ENCODE data around the gene SUPT5H. TPM values are rescaled to one million over a fixed set of nuclear protein-coding genes. Genes with fewer than 3 reads are reported as not detected.

SUPT5H gene
- total RNA-seq, 1 donor from 2014 or later, result 48.5 TPM

DNA sequence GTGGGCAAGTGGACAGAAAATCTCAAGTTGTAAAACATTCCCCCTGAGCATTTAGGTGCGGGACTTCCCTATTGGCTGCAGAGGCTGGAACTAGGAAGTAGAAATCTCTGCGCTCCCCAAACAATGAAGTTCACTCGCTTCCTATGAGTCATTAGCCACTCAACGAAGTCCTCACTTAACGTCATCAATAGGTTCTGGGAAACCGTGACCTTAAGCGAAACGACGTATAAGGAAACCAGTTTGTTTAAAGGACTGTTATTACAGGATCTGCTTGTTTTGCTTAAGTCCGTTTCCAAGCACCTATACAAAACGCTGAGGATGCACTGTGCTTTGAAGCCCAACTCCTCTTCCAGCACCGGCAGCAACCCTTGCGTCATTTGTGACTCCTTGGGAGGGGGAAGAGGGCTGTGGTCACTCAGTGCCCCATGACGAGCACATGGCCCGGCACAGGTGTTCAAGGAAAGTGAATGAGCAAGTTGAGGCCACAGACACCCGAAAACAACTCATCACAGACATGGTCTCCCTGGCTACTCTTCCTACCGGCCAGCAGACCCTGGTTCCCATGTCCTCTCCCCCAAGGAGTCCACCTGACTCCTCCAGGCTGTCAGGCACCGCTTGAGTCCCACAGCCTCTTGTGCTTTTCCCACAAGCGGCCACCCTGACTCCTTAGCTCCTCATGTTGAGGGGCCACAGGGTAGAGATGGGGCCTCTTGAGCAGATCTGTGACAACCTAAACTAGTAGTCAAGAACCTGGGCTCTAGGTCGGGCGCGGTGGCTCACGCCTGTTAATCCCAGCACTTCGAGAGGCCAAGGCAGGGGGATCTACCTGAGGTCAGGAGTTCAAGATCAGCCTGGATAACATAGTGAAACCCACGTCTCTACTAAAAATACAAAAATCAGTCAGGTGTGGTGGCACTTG lies 14.4 kb upstream of the SUPT5H start:
- no peak overlapping the region for H3K4me3 Mint-ChIP-seq
- Histone ChIP-seq H3K9me3 (ENCODE audit: low read depth) (no peaks in the 10 kb centered on the region), H3K4me1 (peaks cover 21% of the 10 kb centered on the region), H3K27ac (peak overlapping the region; percentile 56), H3K27me3 (no peaks in the 10 kb centered on the region), H3K4me3 (no peak overlapping the region), H4K20me1 (ENCODE audit: low read depth) (peaks cover 32% of the 10 kb centered on the region), H2AFZ (replicated peaks) (no peak overlapping the region), H3K36me3 (peaks cover 16% of the 10 kb centered on the region), H3F3A (ENCODE audit: low read depth) (peaks cover 76% of the 10 kb centered on the region), H3K79me2 (ENCODE audit: low read depth) (peaks cover 31% of the 10 kb centered on the region), H3K4me2 (no peak overlapping the region), H3K9ac (no peak overlapping the region)
- H3K36me3 Mint-ChIP-seq, result peaks cover 21% of the 10 kb centered on the region
- H3K4me1 Mint-ChIP-seq, result peaks cover 36% of the 10 kb centered on the region
- no peaks in the 10 kb centered on the region for H3K9me3 Mint-ChIP-seq
- no peak for DNase-seq (ENCODE audit: low spot score)
- H3K27ac Mint-ChIP-seq, result peak overlapping the region; percentile 85
- H3K27me3 Mint-ChIP-seq (ENCODE audit: insufficient read depth, low read depth), result peaks cover 2% of the 10 kb centered on the region
- TF ChIP-seq EZH2 (IDR thresholded peaks at IDR 0.05) (no peak), EZH2phosphoT487 (IDR thresholded peaks at IDR 0.05) (no peak)
- TF ChIP-seq, protein P1, sequence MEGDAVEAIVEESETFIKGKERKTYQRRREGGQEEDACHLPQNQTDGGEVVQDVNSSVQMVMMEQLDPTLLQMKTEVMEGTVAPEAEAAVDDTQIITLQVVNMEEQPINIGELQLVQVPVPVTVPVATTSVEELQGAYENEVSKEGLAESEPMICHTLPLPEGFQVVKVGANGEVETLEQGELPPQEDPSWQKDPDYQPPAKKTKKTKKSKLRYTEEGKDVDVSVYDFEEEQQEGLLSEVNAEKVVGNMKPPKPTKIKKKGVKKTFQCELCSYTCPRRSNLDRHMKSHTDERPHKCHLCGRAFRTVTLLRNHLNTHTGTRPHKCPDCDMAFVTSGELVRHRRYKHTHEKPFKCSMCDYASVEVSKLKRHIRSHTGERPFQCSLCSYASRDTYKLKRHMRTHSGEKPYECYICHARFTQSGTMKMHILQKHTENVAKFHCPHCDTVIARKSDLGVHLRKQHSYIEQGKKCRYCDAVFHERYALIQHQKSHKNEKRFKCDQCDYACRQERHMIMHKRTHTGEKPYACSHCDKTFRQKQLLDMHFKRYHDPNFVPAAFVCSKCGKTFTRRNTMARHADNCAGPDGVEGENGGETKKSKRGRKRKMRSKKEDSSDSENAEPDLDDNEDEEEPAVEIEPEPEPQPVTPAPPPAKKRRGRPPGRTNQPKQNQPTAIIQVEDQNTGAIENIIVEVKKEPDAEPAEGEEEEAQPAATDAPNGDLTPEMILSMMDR (IDR thresholded peaks at IDR 0.05), result no peak

DNA sequence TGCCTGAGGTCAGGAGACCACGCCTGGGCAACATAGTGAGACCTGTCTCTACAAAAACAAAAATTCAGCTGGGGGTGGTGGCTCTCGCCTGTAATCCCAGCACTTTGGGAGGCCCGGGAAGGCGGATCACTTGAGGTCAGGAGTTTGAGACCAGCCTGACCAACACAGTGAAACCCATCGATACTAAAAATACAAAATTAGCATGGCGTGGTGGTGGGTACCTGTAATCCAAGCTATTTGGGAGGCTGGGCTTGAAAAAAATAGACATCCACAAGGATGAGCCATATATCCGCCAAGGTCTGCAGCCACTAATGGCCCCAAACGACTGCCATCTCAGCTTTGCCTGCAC lies 12.7 kb upstream of the SUPT5H start:
- Mint-ChIP-seq H3K4me3 (peak overlapping the region; percentile 50), H3K9me3 (no peaks in the 10 kb centered on the region), H3K27ac (no peak overlapping the region), H3K27me3 (ENCODE audit: insufficient read depth, low read depth) (peaks cover 2% of the 10 kb centered on the region), H3K4me1 (peaks cover 38% of the 10 kb centered on the region), H3K36me3 (peaks cover 17% of the 10 kb centered on the region)
- no peaks in the 10 kb centered on the region for H3K27me3 ChIP-seq
- no peak overlapping the region for H3K4me3 ChIP-seq
- H3F3A ChIP-seq (ENCODE audit: low read depth), result peaks cover 82% of the 10 kb centered on the region
- no peak overlapping the region for H3K4me2 ChIP-seq
- no peak for TF ChIP-seq EZH2 (IDR thresholded peaks at IDR 0.05)
- no peak for TF ChIP-seq EZH2phosphoT487 (IDR thresholded peaks at IDR 0.05)
- TF ChIP-seq, protein P1 (IDR thresholded peaks at IDR 0.05), result no peak
- DNase-seq (ENCODE audit: low spot score), result no peak
- peaks cover 27% of the 10 kb centered on the region for H3K4me1 ChIP-seq
- peaks cover 16% of the 10 kb centered on the region for H3K36me3 ChIP-seq
- H4K20me1 ChIP-seq (ENCODE audit: low read depth), result peaks cover 32% of the 10 kb centered on the region
- H3K79me2 ChIP-seq (ENCODE audit: low read depth), result peaks cover 31% of the 10 kb centered on the region
- H3K9me3 ChIP-seq (ENCODE audit: low read depth), result no peaks in the 10 kb centered on the region
- H3K27ac ChIP-seq, result no peak overlapping the region
- H2AFZ ChIP-seq (replicated peaks), result no peak overlapping the region
- H3K9ac ChIP-seq, result no peak overlapping the region

DNA sequence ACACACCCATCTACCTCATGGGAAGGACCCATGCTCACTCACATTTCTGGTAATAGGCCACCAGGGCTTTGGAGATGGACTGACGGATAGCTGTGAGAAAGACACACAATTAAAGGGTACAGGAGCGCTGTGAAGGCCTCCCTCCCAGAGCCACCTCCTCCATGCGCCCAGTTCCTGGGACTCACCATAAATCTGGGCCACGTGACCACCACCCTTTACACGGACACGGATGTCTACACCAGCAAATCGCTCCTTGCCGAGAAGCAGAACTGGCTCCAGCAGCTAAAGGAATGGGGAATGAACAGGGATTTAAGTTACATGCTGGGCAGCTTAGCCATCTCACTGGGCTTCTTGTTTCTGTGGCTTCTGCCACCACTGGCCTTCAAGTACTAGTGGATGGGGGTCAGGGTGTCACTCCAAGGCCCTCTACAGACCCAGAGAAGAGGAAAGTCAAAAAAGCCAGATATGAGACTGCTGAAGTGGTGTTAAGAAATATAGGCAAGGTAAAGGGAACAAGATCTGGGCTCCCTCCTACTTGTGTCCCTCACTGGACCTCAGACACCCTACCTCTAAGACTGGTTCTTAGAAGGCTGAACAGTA lies 11.8 kb upstream of the SUPT5H start:
- H3K9ac ChIP-seq, result no peak overlapping the region
- peaks cover 31% of the 10 kb centered on the region for H3K79me2 ChIP-seq (ENCODE audit: low read depth)
- H3K27me3 ChIP-seq, result no peaks in the 10 kb centered on the region
- Mint-ChIP-seq H3K27me3 (ENCODE audit: insufficient read depth, low read depth) (peaks cover 2% of the 10 kb centered on the region), H3K4me1 (peaks cover 30% of the 10 kb centered on the region), H3K27ac (no peak overlapping the region), H3K9me3 (no peaks in the 10 kb centered on the region), H3K36me3 (peaks cover 17% of the 10 kb centered on the region), H3K4me3 (peak overlapping the region; percentile 75)
- H4K20me1 ChIP-seq (ENCODE audit: low read depth), result peaks cover 26% of the 10 kb centered on the region
- DNase-seq (ENCODE audit: low spot score), result no peak
- peaks cover 16% of the 10 kb centered on the region for H3K36me3 ChIP-seq
- TF ChIP-seq, protein P1 (IDR thresholded peaks at IDR 0.05), result no peak
- TF ChIP-seq EZH2 (IDR thresholded peaks at IDR 0.05) (no peak), EZH2phosphoT487 (IDR thresholded peaks at IDR 0.05) (no peak)
- H3K4me3 ChIP-seq, result no peak overlapping the region
- H3K4me2 ChIP-seq, result no peak overlapping the region
- peaks cover 74% of the 10 kb centered on the region for H3F3A ChIP-seq (ENCODE audit: low read depth)
- H3K9me3 ChIP-seq (ENCODE audit: low read depth), result no peaks in the 10 kb centered on the region
- H3K27ac ChIP-seq, result no peak overlapping the region
- no peak overlapping the region for H2AFZ ChIP-seq (replicated peaks)
- H3K4me1 ChIP-seq, result peaks cover 24% of the 10 kb centered on the region

Measured in neural progenitor cell (in vitro differentiated cells).